HG02798 (cell line): ENCODE measurements around the gene ATG5.

Experiments used
- ATAC-seq: cut with Tn5 transposase; IDR thresholded peaks from one replicate; pipeline ENCODE4 v1.9.1; 2021; ENCODE audit warnings: mild to moderate bottlenecking; ENCODE audit not compliant: unreplicated experiment, poor library complexity

The ATG5 gene

GRCh38 chr6:106325336-106326178, at the start of gene ATG5:
Gene ATG5, minus strand, starts transcription at chr6:106325760. Its CDS starts 9,552 bp downstream, at chr6:106316208.
- peak; percentile 95 for ATAC-seq

GRCh38 chr6:106373502-106374239, 48.1 kb upstream of the ATG5 start:
- ATAC-seq = no peak

GRCh38 chr6:106372838-106373501, 47.4 kb upstream of the ATG5 start:
- no peak for ATAC-seq

- ATAC-seq = no peak
Observed at GRCh38 chr6:106370639-106371038, 45.1 kb upstream of the ATG5 start.

GRCh38 chr6:106369739-106370138, 44.2 kb upstream of the ATG5 start:
- no peak for ATAC-seq

- ATAC-seq = no peak
Observed at GRCh38 chr6:106363401-106364138, 38.0 kb upstream of the ATG5 start.

GRCh38 chr6:106360989-106361430, 35.5 kb upstream of the ATG5 start:
- ATAC-seq = peak; percentile 35

- ATAC-seq = peak; percentile 74
Observed at GRCh38 chr6:106360410-106360988, 34.9 kb upstream of the ATG5 start, which contains the start of gene CRYBG1. Gene CRYBG1, plus strand, starts transcription at chr6:106360717. Its CDS starts 192 bp downstream, at chr6:106360909.

GRCh38 chr6:106359959-106360409, 34.4 kb upstream of the ATG5 start:
- ATAC-seq = no peak

- no peak for ATAC-seq
Observed at GRCh38 chr6:106356378-106356777, 30.8 kb upstream of the ATG5 start.

- ATAC-seq = no peak
Observed at GRCh38 chr6:106347219-106347618, 21.7 kb upstream of the ATG5 start.

GRCh38 chr6:106339334-106340029, 13.9 kb upstream of the ATG5 start:
- peak; percentile 75 for ATAC-seq

GRCh38 chr6:106334646-106335448, 9.3 kb upstream of the ATG5 start:
- ATAC-seq = peak; percentile 41

GRCh38 chr6:106324726-106325335, 729 bp downstream of the ATG5 start:
- ATAC-seq = no peak

- ATAC-seq = no peak
Observed at GRCh38 chr6:106321940-106322339, 3.6 kb downstream of the ATG5 start.

GRCh38 chr6:106318851-106319250, 6.7 kb downstream of the ATG5 start:
- ATAC-seq = no peak

- no peak for ATAC-seq
Observed at GRCh38 chr6:106318061-106318460, 7.5 kb downstream of the ATG5 start.

GRCh38 chr6:106316375-106316766, 9.2 kb downstream of the ATG5 start:
- no peak for ATAC-seq
